ENCODE data around the gene RBM22. TPM values are rescaled to one million over a fixed set of nuclear protein-coding genes. Genes with fewer than 3 reads are reported as not detected.

The RBM22 gene
- total and polyA plus RNA-seq, 2 of the 4 experiments (the other 2 are of a cell fraction): 26.2 to 34.2 TPM

DNA sequence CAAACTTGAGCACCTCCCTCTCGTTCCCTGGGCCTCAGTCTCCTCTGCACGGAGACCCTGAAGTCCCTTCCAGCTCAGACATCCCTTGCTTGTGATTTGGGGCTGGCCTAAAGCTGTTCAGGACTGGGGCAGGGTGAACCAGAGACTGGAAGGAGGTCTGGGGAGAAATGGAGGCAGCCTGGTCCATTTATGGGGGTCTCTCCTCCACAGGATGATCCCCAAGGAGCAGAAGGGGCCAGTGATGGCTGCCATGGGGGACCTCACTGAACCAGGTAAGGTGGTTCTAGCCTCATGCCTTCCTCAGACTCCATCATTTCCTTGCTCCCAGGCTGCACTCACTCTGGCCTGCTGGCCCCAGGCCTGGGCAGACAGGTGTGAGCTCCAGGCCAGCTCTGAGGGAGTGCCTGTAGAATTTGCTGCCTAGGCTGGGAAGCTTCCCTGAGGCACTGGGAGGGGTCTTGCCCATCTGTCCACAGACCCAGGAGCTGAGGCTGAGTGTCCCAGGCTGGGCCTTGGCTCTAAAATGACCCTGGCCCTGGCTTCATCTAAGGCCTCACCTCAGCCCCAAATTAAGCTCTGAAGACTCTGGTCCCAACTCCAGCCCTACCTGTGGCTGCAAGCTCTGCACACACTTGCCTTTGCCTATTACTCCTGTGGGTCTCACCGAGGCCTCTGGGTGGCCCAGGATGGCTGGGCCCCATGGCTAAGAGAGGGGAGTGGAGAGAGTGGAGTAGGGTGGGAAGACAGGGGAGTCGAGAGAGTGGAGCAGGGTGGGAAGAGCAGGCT, 37.9 kb downstream of the RBM22 start (continued):
- TF ChIP-seq RCOR1 (IDR thresholded peaks at IDR 0.05; ENCODE audit: insufficient replicate concordance, low read length): no peak

GRCh38 chr5:150661821-150662596, 38.9 kb downstream of the RBM22 start:
- Histone ChIP-seq H4K5ac (ENCODE audit: low read depth, low read length) (no peak overlapping the region), H3K27me3 (ENCODE audit: control insufficient read depth, insufficient read depth, low read length) (peaks cover 9% of the 10 kb centered on the region), H2BK120ac (ENCODE audit: low read depth, low read length) (no peak overlapping the region), H3K4me2 (ENCODE audit: low read depth, low read length) (no peak overlapping the region), H2AK5ac (ENCODE audit: low read depth, low read length) (no peak overlapping the region), H4K8ac (ENCODE audit: low read depth in 2 of 2, low read length in 2 of 2) (no peak overlapping the region), H3K36me3 (ENCODE audit: control insufficient read depth, insufficient read depth, low read length) (no peaks in the 10 kb centered on the region), H4K91ac (ENCODE audit: insufficient read depth, low read depth, low read length) (no peak overlapping the region), H3K18ac (ENCODE audit: low read depth, low read length) (no peak overlapping the region), H3K4me3 (ENCODE audit: insufficient read depth, low read depth, low read length) (no peak overlapping the region), H3K56ac (ENCODE audit: extremely low read depth, insufficient read depth, low read length) (no peak overlapping the region), H2AFZ (replicated peaks; ENCODE audit: low read length, poor library complexity) (no peak overlapping the region), H4K20me1 (ENCODE audit: insufficient read depth, low read length) (no peaks in the 10 kb centered on the region; the same call in 1 of the 2 replicates), H3K27ac (ENCODE audit: insufficient read depth, low read length) (no peak overlapping the region), H2BK20ac (ENCODE audit: low read depth, low read length) (no peak overlapping the region), H2AK9ac (replicated peaks; ENCODE audit: low read depth, low read length, poor library complexity) (no peak overlapping the region), H2BK15ac (ENCODE audit: low read depth, low read length) (no peak overlapping the region), H3K14ac (replicated peaks; ENCODE audit: low read depth, low read length) (no peak overlapping the region), H3K9me1 (ENCODE audit: insufficient read depth, low read length) (peaks cover 4% of the 10 kb centered on the region; the same call in 1 of the 2 replicates), H3K79me1 (ENCODE audit: low read depth in 1 of 2, low read length in 2 of 2) (0 out of 4 replicates have a peak, but pooled peaks cover 0 to 3% of the 10 kb centered on the region in 2 experiments), H3K4me1 (ENCODE audit: control insufficient read depth, insufficient read depth, low read length) (peaks cover 20% of the 10 kb centered on the region), H2BK5ac (ENCODE audit: low read depth, low read length, poor library complexity, severe bottlenecking) (no peak overlapping the region), H3K4ac (ENCODE audit: low read depth, low read length) (no peak overlapping the region), H3K23ac (ENCODE audit: low read depth, low read length) (no peak overlapping the region), H3K9ac (ENCODE audit: low read depth, low read length) (no peak overlapping the region), H3K9me3 (ENCODE audit: control insufficient read depth, insufficient read depth, low read length) (no peaks in the 10 kb centered on the region)
- BruUV-seq (replicated peaks): no TSS peak
- in situ Hi-C loops (cut with MboI; ENCODE audit: low sequenced_read_pairs) (no loop called here), intact Hi-C loops (cut with micrococcal nuclease) (no loop called here), dilution Hi-C loops (cut with HindIII; ENCODE audit: low sequenced_read_pairs, unreplicated experiment) (no loop called here)
- TF ChIP-seq FOS (IDR thresholded peaks at IDR 0.05; ENCODE audit: low read depth, low read length): no peak
- TF ChIP-seq, protein P1, sequence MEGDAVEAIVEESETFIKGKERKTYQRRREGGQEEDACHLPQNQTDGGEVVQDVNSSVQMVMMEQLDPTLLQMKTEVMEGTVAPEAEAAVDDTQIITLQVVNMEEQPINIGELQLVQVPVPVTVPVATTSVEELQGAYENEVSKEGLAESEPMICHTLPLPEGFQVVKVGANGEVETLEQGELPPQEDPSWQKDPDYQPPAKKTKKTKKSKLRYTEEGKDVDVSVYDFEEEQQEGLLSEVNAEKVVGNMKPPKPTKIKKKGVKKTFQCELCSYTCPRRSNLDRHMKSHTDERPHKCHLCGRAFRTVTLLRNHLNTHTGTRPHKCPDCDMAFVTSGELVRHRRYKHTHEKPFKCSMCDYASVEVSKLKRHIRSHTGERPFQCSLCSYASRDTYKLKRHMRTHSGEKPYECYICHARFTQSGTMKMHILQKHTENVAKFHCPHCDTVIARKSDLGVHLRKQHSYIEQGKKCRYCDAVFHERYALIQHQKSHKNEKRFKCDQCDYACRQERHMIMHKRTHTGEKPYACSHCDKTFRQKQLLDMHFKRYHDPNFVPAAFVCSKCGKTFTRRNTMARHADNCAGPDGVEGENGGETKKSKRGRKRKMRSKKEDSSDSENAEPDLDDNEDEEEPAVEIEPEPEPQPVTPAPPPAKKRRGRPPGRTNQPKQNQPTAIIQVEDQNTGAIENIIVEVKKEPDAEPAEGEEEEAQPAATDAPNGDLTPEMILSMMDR (conservative IDR thresholded peaks at IDR 0.05; ENCODE audit: low read depth, low read length): no peak
- no peak for TF ChIP-seq BHLHE40 (IDR thresholded peaks at IDR 0.05; ENCODE audit: low read depth, low read length)
- TF ChIP-seq MAZ (IDR thresholded peaks at IDR 0.05; ENCODE audit: borderline replicate concordance, low read depth, low read length): no peak
- TF ChIP-seq POLR2A (IDR thresholded peaks at IDR 0.05; ENCODE audit: low read depth, low read length): no peak
- TF ChIP-seq NFE2L2 (IDR thresholded peaks at IDR 0.05; ENCODE audit: low read depth, low read length): no peak
- ATAC-seq (ENCODE audit: low read depth) (no peak), DNase-seq (no peak)
- WGBS, 2 experiments (ENCODE audit: extremely low coverage in 2 of 2, insufficient read length in 1 of 2): no CpG with 5 or more reads among the region's 10 CpGs
- POLR2A ChIA-PET (ENCODE audit: unreplicated experiment): no interaction called here
- CTCF ChIA-PET: no interaction called here

All from IMR-90 (cell line).